Nephron progenitor cell (in vitro differentiated cells): ENCODE measurements around the gene FIGNL2.

Experiments
- DNase-seq: peaks from one replicate; pipeline ENCODE4 v3.0.0; 2021
- H3K27ac Mint-ChIP-seq: 2 replicates; pipeline ENCODE4 v1.8.0; 2021; ENCODE audit warnings: mild to moderate bottlenecking, moderate library complexity, mixed read lengths
- H3K27me3 Mint-ChIP-seq: 2 replicates; pipeline ENCODE4 v1.8.0; 2021; ENCODE audit warnings: mild to moderate bottlenecking, low read depth, mixed read lengths; ENCODE audit not compliant: poor library complexity
- H3K36me3 Mint-ChIP-seq: 2 replicates; pipeline ENCODE4 v1.8.0; 2021; ENCODE audit warnings: low read depth, mixed read lengths
- H3K4me1 Mint-ChIP-seq: 2 replicates; pipeline ENCODE4 v1.8.0; 2021; ENCODE audit warnings: mixed read lengths
- H3K4me3 Mint-ChIP-seq: 2 replicates; pipeline ENCODE4 v1.8.0; 2021; ENCODE audit warnings: mild to moderate bottlenecking, moderate library complexity, mixed read lengths
- H3K9me3 Mint-ChIP-seq: 2 replicates; pipeline ENCODE4 v1.8.0; 2021; ENCODE audit warnings: mild to moderate bottlenecking, moderate library complexity, mixed read lengths
- CTCF ChIP-seq: fragments of 200-600 bp; sonication (generic); IDR thresholded peaks from 2 replicates; pipeline ENCODE4 v1.5.0; 2021; ENCODE audit warnings: antibody characterized with exemption

FIGNL2 gene

GRCh38 chr12:51891843-51892242 lies 43.3 kb upstream of the FIGNL2 start:
- peak; percentile 32 for TF ChIP-seq CTCF
- Mint-ChIP-seq H3K4me3 (no peak overlapping the region), H3K27ac (no peak overlapping the region), H3K27me3 (peaks cover 18% of the 10 kb centered on the region), H3K4me1 (peaks cover 29% of the 10 kb centered on the region), H3K36me3 (no peaks in the 10 kb centered on the region), H3K9me3 (no peaks in the 10 kb centered on the region)
- DNase-seq: no peak

- Mint-ChIP-seq H3K4me1 (peaks cover 32% of the 10 kb centered on the region), H3K27ac (no peak overlapping the region), H3K27me3 (peaks cover 21% of the 10 kb centered on the region), H3K4me3 (no peak overlapping the region), H3K36me3 (no peaks in the 10 kb centered on the region), H3K9me3 (no peaks in the 10 kb centered on the region)
- no peak for TF ChIP-seq CTCF
- no peak for DNase-seq
These were observed 42.1 kb upstream of the FIGNL2 start for GRCh38 chr12:51890511-51891171.

GRCh38 chr12:51890133-51890464 lies 41.6 kb upstream of the FIGNL2 start:
- Mint-ChIP-seq H3K4me3 (no peak overlapping the region), H3K27ac (no peak overlapping the region), H3K9me3 (no peaks in the 10 kb centered on the region), H3K4me1 (peaks cover 29% of the 10 kb centered on the region), H3K36me3 (no peaks in the 10 kb centered on the region), H3K27me3 (peaks cover 21% of the 10 kb centered on the region)
- no peak for DNase-seq
- no peak for TF ChIP-seq CTCF

GRCh38 chr12:51889216-51890132 lies 41.0 kb upstream of the FIGNL2 start:
- TF ChIP-seq CTCF: peak; percentile 20
- peaks cover 25% of the 10 kb centered on the region for H3K4me1 Mint-ChIP-seq
- no peaks in the 10 kb centered on the region for H3K9me3 Mint-ChIP-seq
- no peak for DNase-seq
- H3K36me3 Mint-ChIP-seq: no peaks in the 10 kb centered on the region
- no peak overlapping the region for H3K4me3 Mint-ChIP-seq
- peaks cover 18% of the 10 kb centered on the region for H3K27me3 Mint-ChIP-seq
- no peak overlapping the region for H3K27ac Mint-ChIP-seq

- peak overlapping the region; percentile 54 for H3K4me3 Mint-ChIP-seq
- no peaks in the 10 kb centered on the region for H3K36me3 Mint-ChIP-seq
- TF ChIP-seq CTCF: no peak
- H3K27me3 Mint-ChIP-seq: peaks cover 16% of the 10 kb centered on the region
- peaks cover 25% of the 10 kb centered on the region for H3K4me1 Mint-ChIP-seq
- no peaks in the 10 kb centered on the region for H3K9me3 Mint-ChIP-seq
- DNase-seq: no peak
- no peak overlapping the region for H3K27ac Mint-ChIP-seq
These were observed 40.0 kb upstream of the FIGNL2 start for GRCh38 chr12:51888316-51889215.
